GM18498 (cell line): Measurements from ENCODE around the gene PHF11.
"Not testable (repeated sequence)": the region's sequence is repeated elsewhere in the genome, so short reads cannot be mapped to it uniquely, and the experiment has no call there.

Experiments
- ATAC-seq: cut with Tn5 transposase; IDR thresholded peaks from one replicate; pipeline ENCODE4 v1.9.1; 2021; ENCODE audit warnings: mild to moderate bottlenecking, moderate library complexity; ENCODE audit not compliant: unreplicated experiment

Gene PHF11

DNA sequence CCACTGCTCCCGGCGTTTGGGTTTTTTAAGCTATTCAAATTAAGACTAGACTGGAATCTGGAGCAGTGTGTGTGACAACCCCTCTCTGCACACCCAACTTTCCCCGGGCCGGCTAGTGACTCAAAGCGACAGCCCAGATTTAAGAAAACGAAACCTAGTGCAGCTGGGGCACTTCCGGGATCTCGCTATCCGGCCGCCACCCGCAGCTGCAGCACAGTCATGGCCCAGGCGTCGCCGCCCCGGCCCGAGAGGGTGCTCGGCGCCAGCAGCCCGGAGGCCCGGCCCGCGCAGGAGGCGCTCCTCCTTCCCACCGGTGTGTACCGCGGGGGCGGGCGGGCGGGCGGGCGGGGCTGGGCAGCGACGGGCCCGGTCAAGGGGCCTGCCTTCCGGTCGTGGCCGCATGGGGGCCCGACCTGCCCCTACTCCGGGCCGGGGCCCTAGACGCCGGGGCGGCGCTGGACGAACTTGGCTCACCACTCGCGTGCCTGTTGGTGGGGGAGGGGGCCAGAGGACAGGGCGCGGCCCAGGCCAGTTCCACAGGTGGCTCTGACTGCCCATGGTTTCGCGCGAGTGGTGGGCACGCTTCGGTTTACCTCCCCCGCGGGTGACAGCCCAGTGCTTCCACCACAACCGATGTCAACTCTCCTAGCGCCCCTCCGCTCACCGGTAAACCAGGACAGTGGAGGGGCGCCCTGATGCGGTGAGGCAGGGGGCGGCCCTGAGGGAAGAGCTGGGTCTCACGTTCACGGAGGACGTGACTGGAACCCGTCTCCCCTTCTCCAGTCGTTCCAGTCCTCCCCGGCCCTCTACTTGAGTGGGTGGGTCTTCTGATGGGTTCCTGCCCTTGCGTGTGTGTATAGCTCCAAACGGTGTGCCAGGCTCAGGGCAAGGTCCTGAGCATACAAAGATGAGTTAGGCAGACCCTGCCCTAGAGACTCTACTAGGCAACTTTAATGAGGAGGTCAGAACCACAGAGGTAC is at the start of gene PHF11:
TSS of gene PHF11 (plus strand) at position 171 of the 980 bp plus-strand sequence. CDS start at position 220, 49 bp downstream.
- peak; percentile 83 for ATAC-seq

DNA sequence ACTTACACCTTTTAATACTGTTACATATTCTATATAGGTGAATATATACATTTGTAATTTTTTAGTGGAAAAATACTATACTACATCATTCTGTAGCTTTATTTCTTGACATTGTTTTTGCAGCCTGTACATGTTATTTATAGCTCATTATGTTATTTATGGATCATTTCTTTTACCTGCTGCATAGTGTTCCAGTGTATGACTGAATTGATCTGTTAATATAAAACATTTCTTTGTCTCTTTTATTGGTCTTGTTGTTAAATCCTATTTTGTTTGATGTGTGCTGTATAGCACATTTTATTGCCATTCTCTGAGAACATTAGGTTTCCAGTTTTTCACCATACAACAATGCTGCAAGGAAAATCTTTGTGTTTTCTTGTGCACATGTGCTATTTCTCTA is 49.3 kb upstream of the PHF11 start:
- ATAC-seq: no peak

GRCh38 chr13:49448753-49449152 is 47.0 kb upstream of the PHF11 start:
- ATAC-seq: no peak

DNA sequence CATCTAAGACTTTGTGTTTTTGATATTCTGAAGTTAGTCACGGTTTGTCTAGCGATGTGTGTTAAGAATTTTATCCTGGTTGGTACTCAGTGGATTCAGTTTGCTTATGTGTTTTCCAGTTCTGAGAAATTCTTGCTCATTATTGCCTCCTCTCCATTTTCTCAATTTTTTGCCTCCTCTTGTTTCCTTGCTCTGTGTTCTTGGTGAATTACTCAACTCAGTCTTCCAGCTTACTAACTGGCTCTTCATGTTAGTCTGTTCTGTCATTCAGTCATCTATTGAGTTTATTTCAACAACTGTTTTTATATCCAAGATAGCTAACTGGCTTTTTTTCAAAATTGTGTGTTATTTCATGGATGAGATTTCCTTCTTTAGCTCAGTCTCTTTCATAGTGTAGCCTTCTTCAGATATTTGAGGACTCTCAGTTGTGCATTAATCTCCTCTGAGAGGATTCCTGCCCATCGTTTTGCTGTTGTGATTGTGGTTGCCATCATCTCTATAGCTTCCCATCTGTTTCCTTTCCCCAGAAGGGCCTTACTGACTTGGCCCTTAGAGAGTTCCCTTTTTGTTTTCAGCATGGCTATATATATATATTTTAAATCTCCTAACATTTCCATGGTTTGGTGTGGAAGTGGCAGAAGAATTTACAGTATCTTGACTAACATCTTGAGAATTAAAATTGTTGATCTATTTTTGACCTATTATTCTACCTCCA is 45.5 kb upstream of the PHF11 start:
- ATAC-seq: no peak

GRCh38 chr13:49452725-49453457 is 42.9 kb upstream of the PHF11 start:
- no peak for ATAC-seq

GRCh38 chr13:49453465-49453864 is 42.3 kb upstream of the PHF11 start:
- ATAC-seq: no peak

- ATAC-seq: peak; percentile 90
Measured at GRCh38 chr13:49454388-49455006, 41.3 kb upstream of the PHF11 start.

- peak; percentile 29 for ATAC-seq
Measured at GRCh38 chr13:49455007-49455398, 40.8 kb upstream of the PHF11 start.

GRCh38 chr13:49456156-49456555 is 39.6 kb upstream of the PHF11 start:
- ATAC-seq: no peak

DNA sequence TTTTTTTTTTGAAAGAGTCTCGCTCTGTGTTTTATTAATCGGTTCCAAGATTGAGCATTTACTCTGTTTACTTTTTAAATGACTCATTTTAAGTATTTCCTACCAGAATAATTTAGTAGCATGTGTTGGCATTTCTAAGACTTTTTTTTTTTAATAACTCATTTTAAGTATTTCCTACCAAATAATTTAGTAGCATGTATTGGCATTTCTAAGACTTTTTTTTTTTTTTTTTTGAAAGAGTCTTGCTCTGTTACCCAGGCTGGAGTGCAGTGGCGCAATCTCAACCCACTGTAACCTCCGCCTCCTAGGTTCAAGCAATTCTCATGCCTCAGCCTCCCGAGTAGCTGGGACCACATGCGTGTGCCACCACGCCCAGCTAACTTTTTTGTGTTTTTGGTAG is 38.5 kb upstream of the PHF11 start:
- no peak for ATAC-seq

GRCh38 chr13:49459580-49459979 is 36.2 kb upstream of the PHF11 start:
- ATAC-seq: no peak

DNA sequence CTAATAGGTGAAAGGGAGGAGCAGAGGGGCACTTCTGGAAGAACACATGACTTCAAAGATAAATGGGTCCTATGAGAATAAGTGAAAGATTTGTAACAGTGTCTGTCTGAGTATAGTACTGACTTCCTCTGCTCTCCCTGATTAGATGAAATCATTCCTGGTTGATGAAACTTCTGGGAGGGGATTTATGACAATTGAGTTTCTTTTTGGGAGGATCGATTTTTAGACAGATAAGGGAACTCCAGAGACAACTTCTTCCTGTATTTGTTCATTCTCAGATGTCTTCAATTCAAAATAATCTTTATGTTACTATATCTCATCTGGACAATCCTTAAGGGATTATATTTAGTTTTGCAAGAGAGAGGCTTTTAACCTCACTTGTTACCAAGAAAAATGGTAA is 31.7 kb upstream of the PHF11 start:
- no peak for ATAC-seq

DNA sequence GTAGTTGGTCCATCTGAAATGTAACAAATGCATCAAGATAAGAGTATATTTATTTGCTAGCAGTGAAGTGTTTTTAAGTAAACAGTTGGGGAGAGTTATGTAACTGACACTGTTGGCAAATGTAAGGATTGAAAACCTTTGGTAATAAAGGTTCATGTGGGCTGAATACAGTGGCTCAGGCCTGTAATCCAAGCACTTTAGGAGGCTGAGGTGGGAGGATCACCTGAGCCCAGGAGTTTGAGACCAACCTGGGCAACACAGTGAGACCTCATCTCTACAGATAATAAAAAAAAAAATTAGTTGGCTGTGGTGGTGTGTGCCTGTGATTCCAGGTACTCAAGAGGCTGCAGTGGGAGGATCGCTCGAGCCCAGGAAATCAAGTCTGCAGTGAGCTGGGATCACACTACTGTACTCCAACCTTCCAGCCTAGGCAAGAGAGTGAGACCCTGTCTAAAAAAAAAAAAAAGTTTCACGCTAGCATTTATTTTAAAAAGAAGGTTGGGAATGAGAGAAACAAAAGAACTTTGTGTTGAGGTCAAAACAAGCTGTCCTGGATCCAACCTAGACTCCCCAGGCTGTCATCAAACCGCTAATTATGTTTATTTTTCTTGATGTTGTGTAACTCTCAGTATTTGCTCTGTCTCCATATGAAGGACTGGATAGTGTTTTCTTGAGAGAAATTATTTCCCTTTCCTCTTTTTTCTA is 31.0 kb upstream of the PHF11 start:
- no peak for ATAC-seq

DNA sequence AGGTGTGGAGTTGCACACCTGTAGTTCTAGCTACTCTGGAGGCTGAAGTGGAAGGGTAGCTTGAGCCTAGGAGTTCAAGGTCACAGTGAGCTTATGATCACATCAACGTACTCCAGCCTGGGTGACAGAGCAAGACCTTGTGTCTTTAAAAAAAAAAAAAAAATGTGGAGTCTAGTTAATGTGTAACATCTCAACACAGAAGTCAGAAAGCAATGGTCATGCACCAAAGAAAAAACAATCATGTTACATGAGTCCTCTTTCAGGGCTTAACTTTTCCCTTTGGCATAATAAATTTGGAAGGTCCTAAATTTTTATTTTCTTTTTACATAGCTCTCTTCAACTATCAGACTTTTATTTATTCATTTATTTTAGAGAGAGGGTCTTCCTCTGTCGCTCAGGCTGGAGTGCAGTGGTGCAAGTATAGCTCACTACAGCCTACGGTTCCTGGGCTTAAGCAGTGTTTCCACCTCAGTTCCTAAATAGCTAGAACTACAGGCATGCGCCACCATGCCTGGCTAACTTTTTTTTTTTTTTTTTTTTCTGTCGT is 29.4 kb upstream of the PHF11 start:
- ATAC-seq: no peak

DNA sequence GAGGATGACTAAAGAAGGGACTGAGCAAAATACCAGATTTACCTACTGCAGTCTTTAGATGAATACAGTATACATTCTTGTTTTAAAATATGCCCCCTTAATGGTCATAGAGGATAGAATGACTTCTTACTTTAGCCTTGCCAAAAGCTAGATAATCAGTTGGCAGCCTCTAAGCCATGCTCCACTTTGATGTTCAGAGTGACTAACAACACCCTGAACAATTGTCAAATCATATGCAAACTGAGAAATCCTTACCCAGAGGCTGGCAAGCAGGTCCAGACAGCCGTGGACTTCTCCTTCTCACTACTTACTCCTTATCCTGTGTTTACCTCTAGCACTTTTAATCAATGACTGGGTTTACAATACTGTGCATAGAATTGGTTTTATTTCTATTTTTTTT is 23.6 kb upstream of the PHF11 start:
- ATAC-seq: no peak

DNA sequence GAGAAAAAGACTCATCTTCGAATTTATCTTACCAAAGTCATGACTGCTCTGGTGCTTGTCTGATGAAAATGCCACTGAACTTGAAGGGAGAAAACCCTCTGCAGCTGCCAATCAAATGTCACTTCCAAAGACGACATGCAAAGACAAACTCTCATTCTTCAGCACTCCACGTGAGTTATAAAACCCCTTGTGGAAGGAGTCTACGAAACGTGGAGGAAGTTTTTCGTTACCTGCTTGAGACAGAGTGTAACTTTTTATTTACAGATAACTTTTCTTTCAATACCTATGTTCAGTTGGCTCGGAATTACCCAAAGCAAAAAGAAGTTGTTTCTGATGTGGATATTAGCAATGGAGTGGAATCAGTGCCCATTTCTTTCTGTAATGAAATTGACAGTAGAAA is 19.2 kb upstream of the PHF11 start:
- ATAC-seq: no peak

GRCh38 chr13:49481788-49482187 is 14.0 kb upstream of the PHF11 start:
- ATAC-seq: no peak

DNA sequence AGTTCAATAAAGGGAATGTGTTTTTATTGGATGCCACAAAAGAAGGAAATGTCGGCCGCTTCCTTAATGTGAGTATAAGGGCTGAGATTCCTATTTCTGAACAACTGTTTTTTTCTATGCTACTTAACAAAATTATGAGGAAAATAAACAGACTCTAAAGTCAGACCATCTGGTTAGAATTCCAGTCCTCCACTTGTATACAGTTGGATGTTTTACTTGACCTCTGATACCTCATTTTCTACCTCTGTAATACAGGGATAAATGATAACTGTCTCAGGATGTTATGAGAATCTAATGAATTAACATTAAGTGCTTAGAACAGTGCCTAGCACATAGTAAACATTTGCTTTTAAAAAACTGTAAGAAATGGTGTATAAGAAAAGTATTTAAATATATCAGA is 7.2 kb upstream of the PHF11 start:
- ATAC-seq: no peak

DNA sequence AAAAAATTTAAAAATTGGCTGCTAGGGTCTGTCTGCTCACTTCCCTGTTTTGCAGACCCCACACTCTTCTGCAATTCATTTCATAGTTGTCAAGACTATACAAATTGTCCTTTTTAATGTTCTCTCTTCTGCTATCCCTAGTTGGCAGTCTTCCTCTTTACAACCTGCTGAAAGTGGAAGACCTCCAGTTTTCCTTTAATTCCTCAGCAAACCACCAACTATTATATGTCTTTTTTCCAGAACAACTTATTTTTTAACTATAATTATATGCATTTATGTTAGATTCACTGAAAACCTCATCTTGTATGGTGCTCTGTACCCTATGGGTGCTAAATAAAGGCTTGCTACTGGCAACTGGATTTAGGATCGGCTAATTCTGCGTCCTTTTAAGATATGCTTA is 1.1 kb upstream of the PHF11 start:
- ATAC-seq: no peak

GRCh38 chr13:49496837-49497236 is 1.1 kb downstream of the PHF11 start:
- not testable (repeated sequence) for ATAC-seq
